H1 (cell line): Measurements from ENCODE around the gene TADA2B. TPM values are rescaled to one million over a fixed set of nuclear protein-coding genes. Genes with fewer than 3 reads are reported as not detected.

ENCODE experiments used
- CTCF ChIA-PET: fragments of 300-600 bp; sonication (Branson Sonifier 250); formaldehyde crosslinking; loops from one replicate; lab custom pipeline; 2021; ENCODE audit not compliant: partially characterized antibody; lab: Charles Lee
- POLR2A ChIA-PET: fragments of 300-600 bp; sonication (Branson Sonifier 250); formaldehyde crosslinking; loops from one replicate; lab custom pipeline; 2021; ENCODE audit warnings: inconsistent platforms; ENCODE audit not compliant: partially characterized antibody; lab: Charles Lee
- DNase-seq, 2 experiments: peaks; one replicate each; pipeline versions ENCODE4 v3.0.0 to v3.0.0-alpha.2; 2010 to 2022; ENCODE audit warnings: low spot score in 2 of 2, low read depth in 1 of 2, mixed read lengths in 1 of 2
- FAIRE-seq: peaks from 2 replicates; lab custom pipeline; 2011; peaks lifted over from hg19 to GRCh38; lab: Jason Lieb, UNC
- H2AFZ ChIP-seq: 2 replicates; pipeline ENCODE4 v1.8.1; 2012; ENCODE audit warnings: low read length, inconsistent platforms
- H2AK5ac ChIP-seq: 2 replicates; pipeline ENCODE4 v1.6.1; 2013; ENCODE audit warnings: low read depth, low read length
- H2BK120ac ChIP-seq: replicated peaks from 2 replicates; pipeline ENCODE3; 2013; ENCODE audit warnings: low read depth, low read length, inconsistent platforms
- H2BK12ac ChIP-seq: 2 replicates; pipeline ENCODE4 v1.6.1; 2013; ENCODE audit warnings: low read depth, low read length
- H2BK15ac ChIP-seq: 2 replicates; pipeline ENCODE4 v1.6.1; 2013; ENCODE audit warnings: low read length
- H2BK20ac ChIP-seq: 2 replicates; pipeline ENCODE4 v1.6.1; 2013; ENCODE audit warnings: low read length
- H2BK5ac ChIP-seq: 2 replicates; pipeline ENCODE4 v1.6.1; 2013; ENCODE audit warnings: low read depth, low read length
- H3K14ac ChIP-seq: 2 replicates; pipeline ENCODE4 v1.6.1; 2013; ENCODE audit warnings: inconsistent platforms; ENCODE audit not compliant: insufficient read length
- H3K18ac ChIP-seq: 2 replicates; pipeline ENCODE4 v1.6.1; 2013; ENCODE audit warnings: low read length; ENCODE audit errors: extremely low read depth
- H3K23ac ChIP-seq: 2 replicates; pipeline ENCODE4 v1.6.1; 2013; ENCODE audit warnings: inconsistent platforms; ENCODE audit not compliant: insufficient read length
- H3K23me2 ChIP-seq: 2 replicates; pipeline ENCODE4 v1.6.1; 2013; ENCODE audit warnings: low read depth, low read length
- H3K27ac ChIP-seq: 2 replicates; pipeline ENCODE4 v1.6.1; 2011; ENCODE audit warnings: low read depth, low read length, inconsistent platforms
- H3K27me3 ChIP-seq, 4 experiments: replicated peaks in 1 of 4; 1 replicate in 1 of 4; 2 replicates in 3 of 4; pipeline versions ENCODE4 v1.6.1 to v1.8.1; 2011 to 2013; ENCODE audit warnings: low read length in 3 of 4, mild to moderate bottlenecking in 3 of 4, inconsistent platforms in 2 of 4, mixed read lengths in 2 of 4, moderate library complexity in 1 of 4; ENCODE audit not compliant: control insufficient read depth in 3 of 4, insufficient read depth in 3 of 4; ENCODE audit errors: extremely low read depth in 1 of 4
- H3K36me3 ChIP-seq, 4 experiments: 2 replicates each; pipeline versions ENCODE4 v1.6.1 to v1.8.1; 2011 to 2013; ENCODE audit warnings: mild to moderate bottlenecking in 4 of 4, low read length in 3 of 4, moderate library complexity in 2 of 4, control low read depth in 1 of 4, inconsistent platforms in 1 of 4; ENCODE audit not compliant: insufficient read depth in 4 of 4, control insufficient read depth in 2 of 4
- H3K4ac ChIP-seq: replicated peaks from 2 replicates; pipeline ENCODE3; 2013; ENCODE audit warnings: low read length, low read depth, mixed read lengths, inconsistent platforms; ENCODE audit not compliant: insufficient read length
- H3K4me1 ChIP-seq, 4 experiments: replicated peaks in 1 of 4; 1 replicate in 1 of 4; 2 replicates in 3 of 4; pipeline versions ENCODE4 v1.6.1 to v1.8.1; 2011 to 2013; ENCODE audit warnings: low read length in 3 of 4, inconsistent platforms in 2 of 4, mixed read lengths in 1 of 4; ENCODE audit not compliant: insufficient read depth in 4 of 4, control insufficient read depth in 3 of 4
- H3K4me2 ChIP-seq, 2 experiments: 2 replicates each; pipeline versions ENCODE4 v1.6.1 to v1.8.1; 2011 to 2013; ENCODE audit warnings: low read depth in 2 of 2, low read length in 2 of 2, control low read depth in 1 of 2, inconsistent platforms in 1 of 2, mild to moderate bottlenecking in 1 of 2; ENCODE audit not compliant: insufficient read depth in 1 of 2
- H3K4me3 ChIP-seq, 4 experiments: fragments of 200-600, 300-600 bp in 1 of 4; sonication (generic), shearing (Covaris generic), sonication (Bioruptor Twin) in 1 of 4; 2 replicates each; pipeline versions ENCODE4 v1.5.1 to v1.8.1; 2011 to 2016; ENCODE audit warnings: low read length in 4 of 4, low read depth in 3 of 4, control low read depth in 2 of 4, inconsistent platforms in 2 of 4, mild to moderate bottlenecking in 2 of 4, mixed read lengths in 1 of 4, moderate library complexity in 1 of 4; ENCODE audit not compliant: insufficient read depth in 2 of 4; ENCODE audit errors: extremely low read depth in 1 of 4
- H3K56ac ChIP-seq: replicated peaks from 2 replicates; pipeline ENCODE3; 2013; ENCODE audit warnings: low read depth, mild to moderate bottlenecking, mixed read lengths, low read length, inconsistent platforms; ENCODE audit not compliant: insufficient read length
- H3K79me1 ChIP-seq: 2 replicates; pipeline ENCODE4 v1.6.1; 2013; ENCODE audit warnings: low read depth, low read length, control low read depth
- H3K79me2 ChIP-seq, 2 experiments: 2 replicates each; pipeline versions ENCODE4 v1.6.1 to v1.8.1; 2012 to 2013; ENCODE audit warnings: low read length in 2 of 2, mild to moderate bottlenecking in 2 of 2, inconsistent platforms in 1 of 2; ENCODE audit not compliant: insufficient read depth in 2 of 2, control insufficient read depth in 1 of 2
- H3K9ac ChIP-seq, 4 experiments: replicated peaks in 1 of 4; 1 replicate in 1 of 4; 2 replicates in 3 of 4; pipeline versions ENCODE4 v1.6.1 to v1.8.1; 2011 to 2013; ENCODE audit warnings: low read depth in 3 of 4, low read length in 3 of 4, control low read depth in 2 of 4, mild to moderate bottlenecking in 2 of 4, moderate library complexity in 2 of 4, inconsistent platforms in 1 of 4; ENCODE audit errors: extremely low read depth in 1 of 4
- H3K9me3 ChIP-seq, 2 experiments: 2 replicates each; pipeline versions ENCODE4 v1.6.1 to v1.8.1; 2012 to 2013; ENCODE audit warnings: mild to moderate bottlenecking in 2 of 2, moderate library complexity in 2 of 2, control low read depth in 1 of 2, inconsistent platforms in 1 of 2, low read depth in 1 of 2, low read length in 1 of 2, mixed read lengths in 1 of 2; ENCODE audit not compliant: insufficient read depth in 2 of 2
- H4K20me1 ChIP-seq, 2 experiments: replicated peaks in 1 of 2; 2 replicates each; pipeline versions ENCODE3 to v1.8.1; 2011 to 2013; ENCODE audit warnings: inconsistent platforms in 2 of 2, low read length in 2 of 2, mild to moderate bottlenecking in 1 of 2; ENCODE audit not compliant: insufficient read depth in 2 of 2, control insufficient read depth in 1 of 2
- H4K5ac ChIP-seq: 2 replicates; pipeline ENCODE4 v1.6.1; 2013; ENCODE audit warnings: low read length, low read depth, mixed read lengths, inconsistent platforms; ENCODE audit not compliant: insufficient read length
- H4K8ac ChIP-seq: 2 replicates; pipeline ENCODE4 v1.8.0; 2013; ENCODE audit warnings: mild to moderate bottlenecking, moderate library complexity, low read length, inconsistent platforms; ENCODE audit not compliant: insufficient read depth; ENCODE audit errors: extremely low read depth
- H4K91ac ChIP-seq: replicated peaks from 2 replicates; pipeline ENCODE3; 2013; ENCODE audit warnings: low read length, mixed read lengths, inconsistent platforms; ENCODE audit not compliant: insufficient read length
- BACH1 ChIP-seq: IDR thresholded peaks from 2 replicates; pipeline ENCODE4 v1.6.1; 2012; ENCODE audit warnings: low read length, improper control_type of control experiment
- CBX8 ChIP-seq: fragments of 300-800, 300-1000 bp; sonication (generic); IDR thresholded peaks from 2 replicates; pipeline ENCODE4 v1.7.1; 2016; ENCODE audit warnings: low read depth, low read length, borderline replicate concordance
- GABPA ChIP-seq: IDR thresholded peaks from 2 replicates; pipeline ENCODE4 v1.6.1; 2011; ENCODE audit warnings: mild to moderate bottlenecking, low read length, moderate library complexity, borderline replicate concordance; ENCODE audit not compliant: insufficient read depth
- MAFK ChIP-seq: IDR thresholded peaks from 2 replicates; pipeline ENCODE4 v1.6.1; 2012; ENCODE audit warnings: low read depth, mild to moderate bottlenecking, improper control_type of control experiment, low read length
- SP1 ChIP-seq: IDR thresholded peaks from 2 replicates; pipeline ENCODE4 v1.6.1; 2011; ENCODE audit warnings: low read depth, low read length
- WGBS, 2 experiments: shearing (Covaris generic) in 1 of 2; methylation state at CpG; one replicate each; pipeline versions ENCODE4 v1.1.6 to v1.1.7; 2013 to 2015; ENCODE audit warnings: low lambda C conversion rate in 2 of 2, mixed read lengths in 2 of 2, inconsistent platforms in 1 of 2, low coverage in 1 of 2, missing lambda C conversion rate in 1 of 2; ENCODE audit not compliant: insufficient replicate concordance in 2 of 2, insufficient coverage in 1 of 2, insufficient read length in 1 of 2; ENCODE audit errors: extremely low coverage in 1 of 2, missing lambda C conversion rate in 1 of 2; 5-methylcytosine and 5-hydroxymethylcytosine counted together
- polyA plus RNA-seq, 7 experiments: library from polyadenylated mRNA; depleted of rRNA in 3 of 7; stranded (reverse) in 5 of 7; unstranded in 2 of 7; fragments of >200 nt in 5 of 7; fragments of 200-250 nt in 2 of 7; gene quantifications; 1 replicate in 5 of 7; 2 replicates in 1 of 7; 4 replicates in 1 of 7; pipeline versions ENCODE4 v1.2.1 to v1.2.3, GENCODE V29; 2011 to 2013; ENCODE audit warnings: missing spikeins in 2 of 7, mixed read lengths in 2 of 7
- total RNA-seq: library from RNA; stranded (reverse); fragmentation: NEBNext Ultra II Directional; extraction: Animal tissue kit (Norgen Biotek cat#: 25700); gene quantifications from 2 replicates; pipeline ENCODE4 v1.2.1, GENCODE V29; 2021

Gene TADA2B
- total and polyA plus RNA-seq, 2 of the 8 experiments (the other 6 are each of a cell fraction or from before 2014, with no cell fraction given), result 5.7 to 12.1 TPM

DNA sequence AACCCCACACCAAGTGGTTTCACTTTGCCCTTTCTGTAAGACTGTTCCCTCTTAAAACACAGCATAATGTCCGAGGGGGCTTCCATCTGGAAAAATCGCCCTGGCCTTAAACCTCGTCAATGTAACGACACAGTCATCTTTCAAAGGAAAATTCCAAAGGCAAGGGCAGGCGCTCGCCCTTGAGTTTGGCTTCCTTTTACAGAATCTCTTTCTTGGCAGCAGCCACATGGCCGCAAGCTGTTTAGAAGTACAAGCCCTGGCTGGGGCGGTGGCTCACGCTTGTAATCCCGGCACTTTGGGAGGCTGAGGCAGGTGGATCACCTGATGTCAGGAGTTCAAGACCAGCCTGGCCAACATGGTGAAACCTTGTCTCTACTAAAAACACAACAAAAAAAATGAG is 51.7 kb downstream of the TADA2B start:
- Histone ChIP-seq H3K9ac (no peak overlapping the region), H2AFZ (no peak overlapping the region), H3K4ac (no peak overlapping the region), H3K14ac (no peak overlapping the region), H4K91ac (no peak overlapping the region), H3K4me2 (no peak overlapping the region), H3K56ac (no peak overlapping the region), H4K8ac (no peak overlapping the region), H2BK5ac (no peak overlapping the region), H3K23me2 (no peaks in the 10 kb centered on the region), H4K5ac (no peak overlapping the region), H4K20me1 (no peaks in the 10 kb centered on the region), H2BK15ac (no peak overlapping the region), H3K36me3 (no peaks in the 10 kb centered on the region), H3K9me3 (no peaks in the 10 kb centered on the region), H3K79me2 (no peaks in the 10 kb centered on the region), H3K18ac (no peak overlapping the region), H2AK5ac (no peak overlapping the region), H2BK120ac (no peak overlapping the region)
- no peak for DNase-seq
- no peak for FAIRE-seq
- no peak for TF ChIP-seq CBX8
- TF ChIP-seq GABPA, result no peak
- no peak for TF ChIP-seq BACH1
- TF ChIP-seq MAFK, result no peak
- no peak for TF ChIP-seq SP1
- TF ChIP-seq, all 59 proteins: peak for 0
- Histone ChIP-seq H2BK20ac (no peak overlapping the region), H3K79me1 (no peaks in the 10 kb centered on the region), H3K23ac (no peak overlapping the region), H3K27ac (no peak overlapping the region), H3K4me1 (no peaks in the 10 kb centered on the region), H3K27me3 (peaks cover 21 to 79% (median 63%) of the 10 kb centered on the region in 4 experiments), H3K4me3 (no peak overlapping the region), H2BK12ac (no peak overlapping the region)
- ChIA-PET CTCF (interaction anchor here (1.2 kb wide), 3 partner anchors 11 to 107 kb away, joined by 3 read pairs; partner anchors contain the start of gene TADA2B), POLR2A (no interaction called here)
- WGBS, 2 experiments, result 92% methylated on average over 10 of the region's 10 CpGs; no CpG with 5 or more reads in 1 of the 2 experiments
